ENCODE measurements around the gene TBC1D16.

TBC1D16 gene

GRCh38 chr17:80060644-80061043 is 25.0 kb upstream of the TBC1D16 start:
- Histone ChIP-seq H3K4me2 (ENCODE audit: low read depth, low read length, poor library complexity, severe bottlenecking) (no peak overlapping the region), H3K9me3 (ENCODE audit: insufficient read depth, low read depth, low read length) (no peaks in the 10 kb centered on the region), H3K36me3 (ENCODE audit: insufficient read depth, low read length) (no peaks in the 10 kb centered on the region), H2AFZ (ENCODE audit: low read length) (no peak overlapping the region), H3K4me3 (ENCODE audit: low read length, poor library complexity, severe bottlenecking) (no peak overlapping the region), H3F3A (ENCODE audit: low read depth) (no peaks in the 10 kb centered on the region), H4K20me1 (ENCODE audit: insufficient read depth, low read length, poor library complexity, severe bottlenecking) (no peaks in the 10 kb centered on the region), H3K27me3 (ENCODE audit: insufficient read depth, low read length, poor library complexity, severe bottlenecking) (no peaks in the 10 kb centered on the region), H3K79me2 (ENCODE audit: insufficient read depth, low read length) (no peaks in the 10 kb centered on the region), H3K9ac (ENCODE audit: low read depth, low read length, poor library complexity, severe bottlenecking) (no peak overlapping the region), H3K4me1 (ENCODE audit: insufficient read depth, low read length, poor library complexity, severe bottlenecking) (no peaks in the 10 kb centered on the region), H3K9me2 (replicated peaks; ENCODE audit: low read depth, low read length) (no peaks in the 10 kb centered on the region)
- TF ChIP-seq EZH2phosphoT487 (IDR thresholded peaks at IDR 0.05; ENCODE audit: borderline replicate concordance) (no peak), CTCF (conservative IDR thresholded peaks at IDR 0.05; ENCODE audit: low read length) (no peak)

GRCh38 chr17:80058311-80058955 is 22.8 kb upstream of the TBC1D16 start:
- Histone ChIP-seq H3K9me3 (ENCODE audit: insufficient read depth, low read depth, low read length) (no peaks in the 10 kb centered on the region), H3K9me2 (replicated peaks; ENCODE audit: low read depth, low read length) (no peaks in the 10 kb centered on the region), H3K36me3 (ENCODE audit: insufficient read depth, low read length) (no peaks in the 10 kb centered on the region), H3K4me1 (ENCODE audit: insufficient read depth, low read length, poor library complexity, severe bottlenecking) (no peaks in the 10 kb centered on the region), H3F3A (ENCODE audit: low read depth) (no peaks in the 10 kb centered on the region), H3K27me3 (ENCODE audit: insufficient read depth, low read length, poor library complexity, severe bottlenecking) (no peaks in the 10 kb centered on the region), H3K79me2 (ENCODE audit: insufficient read depth, low read length) (no peaks in the 10 kb centered on the region), H3K9ac (ENCODE audit: low read depth, low read length, poor library complexity, severe bottlenecking) (no peak overlapping the region), H3K4me3 (ENCODE audit: low read length, poor library complexity, severe bottlenecking) (no peak overlapping the region), H2AFZ (ENCODE audit: low read length) (no peak overlapping the region), H3K4me2 (ENCODE audit: low read depth, low read length, poor library complexity, severe bottlenecking) (no peak overlapping the region), H4K20me1 (ENCODE audit: insufficient read depth, low read length, poor library complexity, severe bottlenecking) (no peaks in the 10 kb centered on the region)
- TF ChIP-seq EZH2phosphoT487 (IDR thresholded peaks at IDR 0.05; ENCODE audit: borderline replicate concordance) = no peak
- no peak for TF ChIP-seq CTCF (conservative IDR thresholded peaks at IDR 0.05; ENCODE audit: low read length)

GRCh38 chr17:80055597-80055996 is 19.9 kb upstream of the TBC1D16 start:
- Histone ChIP-seq H3K4me3 (ENCODE audit: low read length, poor library complexity, severe bottlenecking) (no peak overlapping the region), H3K4me1 (ENCODE audit: insufficient read depth, low read length, poor library complexity, severe bottlenecking) (no peaks in the 10 kb centered on the region), H3K9ac (ENCODE audit: low read depth, low read length, poor library complexity, severe bottlenecking) (no peak overlapping the region), H3K36me3 (ENCODE audit: insufficient read depth, low read length) (no peaks in the 10 kb centered on the region), H3K4me2 (ENCODE audit: low read depth, low read length, poor library complexity, severe bottlenecking) (no peak overlapping the region), H3K27me3 (ENCODE audit: insufficient read depth, low read length, poor library complexity, severe bottlenecking) (no peaks in the 10 kb centered on the region), H2AFZ (ENCODE audit: low read length) (no peak overlapping the region), H3K9me3 (ENCODE audit: insufficient read depth, low read depth, low read length) (no peaks in the 10 kb centered on the region), H3F3A (ENCODE audit: low read depth) (no peaks in the 10 kb centered on the region), H3K9me2 (replicated peaks; ENCODE audit: low read depth, low read length) (no peaks in the 10 kb centered on the region), H4K20me1 (ENCODE audit: insufficient read depth, low read length, poor library complexity, severe bottlenecking) (no peaks in the 10 kb centered on the region), H3K79me2 (ENCODE audit: insufficient read depth, low read length) (no peaks in the 10 kb centered on the region)
- TF ChIP-seq EZH2phosphoT487 (IDR thresholded peaks at IDR 0.05; ENCODE audit: borderline replicate concordance) = no peak
- no peak for TF ChIP-seq CTCF (conservative IDR thresholded peaks at IDR 0.05; ENCODE audit: low read length)

All from Loucy (cell line).